Breast epithelium (tissue), 4 donors: ENCODE results near the gene AKR1D1. TPM values are rescaled to one million over a fixed set of nuclear protein-coding genes. Genes with fewer than 3 reads are reported as not detected.

ENCODE experiments used
- DNase-seq, 2 donors: peaks; one replicate each; pipeline ENCODE4 v3.0.0-alpha.2; 2019; ENCODE audit warnings: low spot score in 2 of 2
- H3K27ac ChIP-seq, 2 donors: fragments of 200-600 bp; sonication (generic) in 1 of 2; one replicate each; pipeline ENCODE4 v1.5.1; 2016 to 2019; ENCODE audit warnings: mild to moderate bottlenecking in 1 of 2
- H3K27me3 ChIP-seq, 2 donors: fragments of 200-600 bp; sonication (generic) in 1 of 2; one replicate each; pipeline versions ENCODE4 v1.5.1 to v1.6.0; 2017 to 2019; ENCODE audit warnings: control low read depth in 1 of 2, mild to moderate bottlenecking in 1 of 2
- H3K36me3 ChIP-seq: fragments of 200-600 bp; one replicate; pipeline ENCODE4 v1.5.1; 2019
- H3K4me1 ChIP-seq, 2 donors: fragments of 200-600 bp; sonication (generic); one replicate each; pipeline ENCODE4 v1.5.1; 2016 to 2019; ENCODE audit warnings: control low read depth in 1 of 2
- H3K4me3 ChIP-seq, 3 donors: fragments of 200-600 bp; sonication (generic); 1 replicate in 2 of 3; 2 replicates in 1 of 3; pipeline ENCODE4 v1.5.1; 2016 to 2019; ENCODE audit warnings: mild to moderate bottlenecking in 3 of 3, moderate library complexity in 2 of 3
- H3K9me3 ChIP-seq, 2 donors: fragments of 200-600 bp; sonication (generic) in 1 of 2; one replicate each; pipeline ENCODE4 v1.5.1; 2016 to 2019; ENCODE audit warnings: control low read depth in 1 of 2
- POLR2A ChIP-seq: fragments of 450-650 bp; IDR thresholded peaks from one replicate; pipeline ENCODE4 v1.6.1; 2016; ENCODE audit warnings: antibody characterized with exemption, mild to moderate bottlenecking, moderate library complexity
- POLR2AphosphoS5 ChIP-seq, 3 donors: sonication (generic); formaldehyde crosslinking; IDR thresholded peaks; one replicate each; pipeline ENCODE4 v1.6.1; 2017; ENCODE audit warnings: antibody characterized with exemption in 3 of 3
- intact Hi-C: fragments of 100-400 bp; cut with DNase I; formaldehyde crosslinking; loops from one replicate; pipeline ENCODE4 v1.15.1; 2023; ENCODE audit warnings: low total_unique reads
- total RNA-seq, 3 donors: library from RNA; depleted of rRNA; stranded (reverse); fragments of >200 nt; gene quantifications; one replicate each; pipeline ENCODE4 v1.1.0, GENCODE V29; 2016
- TF ChIP-seq, protein P1 (sequence below), 3 donors: fragments of 450-650 bp; IDR thresholded peaks; one replicate each; pipeline ENCODE4 v1.5.1; 2016 to 2017; ENCODE audit warnings: antibody characterized with exemption in 3 of 3, mild to moderate bottlenecking in 3 of 3, moderate library complexity in 3 of 3

AKR1D1 gene
- total RNA-seq, 3 donors from 2014 or later, result 0.59 TPM; not detected in 2

DNA sequence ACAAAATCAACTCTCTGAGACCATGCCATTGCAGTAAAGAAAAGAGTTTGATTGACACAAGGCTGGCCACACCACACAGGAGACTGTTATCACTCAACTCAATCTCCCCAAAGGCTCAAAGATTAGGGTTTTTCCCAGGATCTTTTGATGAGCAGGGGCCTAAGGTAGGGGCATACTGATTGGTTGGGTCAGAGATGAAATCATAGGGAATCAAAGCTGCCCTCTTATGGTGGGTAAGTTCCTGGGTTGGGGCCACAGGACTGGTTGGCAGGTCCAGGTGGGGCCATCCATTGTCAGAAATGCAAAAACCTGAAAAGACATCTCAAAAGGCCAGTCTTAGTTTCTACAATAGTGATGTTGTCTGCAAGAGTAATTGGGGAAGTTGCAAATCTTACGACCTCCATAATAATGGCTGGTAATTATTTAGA is 91.6 kb downstream of the AKR1D1 start:
- peaks cover 6 to 14% of the 10 kb centered on the region in 2 donors for H3K9me3 ChIP-seq
- H3K27me3 ChIP-seq, result no peaks in the 10 kb centered on the region
- H3K27ac ChIP-seq, result no peak overlapping the region
- DNase-seq, result no peak
- intact Hi-C loops, result no loop called here
- no peaks in the 10 kb centered on the region for H3K4me1 ChIP-seq
- no peak overlapping the region for H3K4me3 ChIP-seq
- H3K36me3 ChIP-seq, result no peaks in the 10 kb centered on the region
- TF ChIP-seq, protein P1, sequence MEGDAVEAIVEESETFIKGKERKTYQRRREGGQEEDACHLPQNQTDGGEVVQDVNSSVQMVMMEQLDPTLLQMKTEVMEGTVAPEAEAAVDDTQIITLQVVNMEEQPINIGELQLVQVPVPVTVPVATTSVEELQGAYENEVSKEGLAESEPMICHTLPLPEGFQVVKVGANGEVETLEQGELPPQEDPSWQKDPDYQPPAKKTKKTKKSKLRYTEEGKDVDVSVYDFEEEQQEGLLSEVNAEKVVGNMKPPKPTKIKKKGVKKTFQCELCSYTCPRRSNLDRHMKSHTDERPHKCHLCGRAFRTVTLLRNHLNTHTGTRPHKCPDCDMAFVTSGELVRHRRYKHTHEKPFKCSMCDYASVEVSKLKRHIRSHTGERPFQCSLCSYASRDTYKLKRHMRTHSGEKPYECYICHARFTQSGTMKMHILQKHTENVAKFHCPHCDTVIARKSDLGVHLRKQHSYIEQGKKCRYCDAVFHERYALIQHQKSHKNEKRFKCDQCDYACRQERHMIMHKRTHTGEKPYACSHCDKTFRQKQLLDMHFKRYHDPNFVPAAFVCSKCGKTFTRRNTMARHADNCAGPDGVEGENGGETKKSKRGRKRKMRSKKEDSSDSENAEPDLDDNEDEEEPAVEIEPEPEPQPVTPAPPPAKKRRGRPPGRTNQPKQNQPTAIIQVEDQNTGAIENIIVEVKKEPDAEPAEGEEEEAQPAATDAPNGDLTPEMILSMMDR (IDR thresholded peaks at IDR 0.05), result no peak
- TF ChIP-seq POLR2A, result no peak
- no peak for TF ChIP-seq POLR2AphosphoS5 (IDR thresholded peaks at IDR 0.05)

Other genes starting within 250 kb of the AKR1D1 start
- 1 to 10 TPM; 2.7 to 4.1 (median 2.9) TPM for gene DGKI, start 229.5 kb upstream of the AKR1D1 start, total RNA-seq
- 10 to 100 TPM; 23.0 to 46.5 (median 40.5) TPM for gene CREB3L2, start 74.4 kb upstream of the AKR1D1 start, total RNA-seq